ENCODE measurements around the gene GATM. TPM values are rescaled to one million over a fixed set of nuclear protein-coding genes. Genes with fewer than 3 reads are reported as not detected.

The GATM gene
- total and polyA plus RNA-seq, 2 donors, result 21.8 to 83.8 TPM

DNA sequence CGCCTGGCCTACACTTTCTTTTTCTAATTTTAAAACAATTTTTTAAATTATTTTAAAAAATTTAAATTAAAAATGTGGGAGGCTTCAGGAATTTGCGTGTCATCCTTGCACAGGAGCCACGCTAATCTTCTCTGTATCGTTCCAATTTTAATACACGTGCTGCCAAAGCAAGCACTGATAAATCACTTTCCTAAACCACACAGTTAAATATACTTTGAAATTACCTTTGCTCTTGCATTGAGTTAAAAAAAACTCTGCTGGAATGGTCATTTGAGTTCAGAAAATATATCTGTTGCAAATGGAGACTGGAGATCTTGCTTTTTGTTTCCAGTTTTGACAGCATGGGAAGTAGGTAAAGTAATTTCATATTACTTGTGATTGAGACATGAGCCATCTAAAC, 23.6 kb downstream of the GATM start:
- H3K36me3 ChIP-seq (ENCODE audit: insufficient read depth), result no peaks in the 10 kb centered on the region
- 89% methylated on average over 5 of the region's 5 CpGs for WGBS
- DNase-seq (ENCODE audit: extremely low spot score), result no peak
- H3K27ac ChIP-seq (ENCODE audit: low read depth), result no peak overlapping the region
- H3K4me3 ChIP-seq (ENCODE audit: low read depth, low read length), result no peak overlapping the region
- H3K4me1 ChIP-seq (ENCODE audit: insufficient read depth), result no peaks in the 10 kb centered on the region

DNA sequence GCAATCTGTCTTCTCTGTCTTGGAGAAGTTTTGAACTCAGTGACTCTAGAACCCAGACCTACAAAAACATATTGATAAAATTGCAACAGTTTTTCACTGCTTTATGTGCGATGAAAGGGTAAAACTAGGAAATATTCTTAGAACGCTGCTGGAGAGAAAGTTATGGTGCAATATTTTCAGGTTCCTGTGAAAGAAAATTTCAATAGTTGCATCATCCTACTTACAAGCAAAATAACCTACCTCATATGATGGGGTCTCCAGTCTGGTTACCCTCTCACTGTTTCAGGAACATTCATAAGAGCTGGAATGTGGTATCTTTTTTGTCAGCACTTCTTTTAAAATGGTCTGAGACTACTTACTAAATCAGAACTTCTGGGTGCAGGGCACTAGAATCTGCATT, 27.1 kb downstream of the GATM start:
- no peak for DNase-seq (ENCODE audit: extremely low spot score)
- 82% methylated on average over 2 of the region's 2 CpGs for WGBS
- no peak overlapping the region for H3K27ac ChIP-seq (ENCODE audit: low read depth)

DNA sequence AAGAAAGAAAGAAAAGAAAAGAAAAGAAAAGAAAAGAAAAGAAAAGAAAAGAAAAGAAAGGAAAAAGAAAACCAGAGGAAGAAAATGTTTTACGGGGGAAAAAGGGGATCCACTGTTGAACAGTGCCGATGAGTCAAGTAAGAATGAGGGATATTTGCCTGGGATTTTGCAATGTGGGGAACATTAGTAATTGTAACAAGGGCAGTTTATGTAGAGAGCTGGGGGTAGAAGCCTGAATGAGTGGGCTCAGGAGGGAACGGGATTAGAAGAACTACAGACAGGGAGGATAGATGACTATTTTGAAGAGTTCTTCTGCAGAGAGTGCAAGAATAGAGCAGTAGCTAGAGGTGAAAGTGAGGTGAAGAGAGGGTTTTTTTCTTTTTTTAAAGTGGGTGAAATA, 28.7 kb downstream of the GATM start:
- no peaks in the 10 kb centered on the region for H3K4me1 ChIP-seq (ENCODE audit: insufficient read depth)
- H3K4me3 ChIP-seq (ENCODE audit: low read depth, low read length), result no peak overlapping the region
- H3K27ac ChIP-seq (ENCODE audit: low read depth), result no peak overlapping the region
- no peak for DNase-seq (ENCODE audit: extremely low spot score)
- 92% methylated on average over 3 of the region's 3 CpGs for WGBS
- H3K36me3 ChIP-seq (ENCODE audit: insufficient read depth), result no peaks in the 10 kb centered on the region

More for the DNA sequence above, 27.1 kb downstream of the GATM start:
- Histone ChIP-seq H3K4me3 (ENCODE audit: low read depth, low read length) (no peak overlapping the region), H3K36me3 (ENCODE audit: insufficient read depth) (no peaks in the 10 kb centered on the region), H3K4me1 (ENCODE audit: insufficient read depth) (no peaks in the 10 kb centered on the region)

DNA sequence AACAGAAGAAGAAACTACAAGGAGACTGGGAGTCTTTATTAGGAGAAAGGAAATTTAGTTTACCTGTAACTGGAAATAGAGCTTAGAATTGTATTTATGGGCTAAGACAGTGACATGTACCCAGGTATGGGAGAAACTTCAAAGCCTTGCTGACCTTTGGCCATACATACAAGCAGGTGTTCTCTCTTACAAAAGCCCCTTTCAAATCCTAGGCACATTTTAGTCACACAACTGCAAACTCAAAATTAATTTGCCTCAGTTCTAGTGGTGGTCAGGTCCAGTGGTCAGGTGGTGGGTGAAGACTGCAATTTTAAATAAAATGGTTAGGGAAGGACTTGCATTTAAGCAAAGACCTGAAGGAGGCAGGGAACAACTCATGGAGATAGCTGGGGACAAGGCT, 30.4 kb downstream of the GATM start:
- DNase-seq (ENCODE audit: extremely low spot score), result no peak
- Histone ChIP-seq H3K36me3 (ENCODE audit: insufficient read depth) (no peaks in the 10 kb centered on the region), H3K4me1 (ENCODE audit: insufficient read depth) (no peaks in the 10 kb centered on the region), H3K27ac (ENCODE audit: low read depth) (no peak overlapping the region), H3K4me3 (ENCODE audit: low read depth, low read length) (no peak overlapping the region)

DNA sequence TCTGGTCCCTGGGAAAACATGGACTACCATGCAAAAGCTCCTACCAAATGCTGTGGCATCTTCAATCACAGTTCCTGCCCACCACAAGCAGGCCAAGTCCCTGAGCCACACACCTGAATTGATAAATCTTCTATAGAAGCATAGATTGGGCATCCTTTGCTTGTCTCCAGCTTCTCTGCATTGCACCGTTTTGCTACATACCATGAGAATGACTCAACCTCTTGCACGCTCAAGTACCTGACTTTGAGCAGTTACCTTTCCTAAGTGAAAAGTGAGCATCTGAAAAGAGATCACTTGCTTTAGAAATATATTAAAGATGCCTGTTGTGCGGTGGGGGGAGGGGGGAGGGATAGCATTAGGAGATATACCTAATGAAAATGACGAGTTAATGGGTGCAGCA, 31.3 kb downstream of the GATM start:
- no peak for DNase-seq (ENCODE audit: extremely low spot score)
- WGBS, result 76% methylated on average over 4 of the region's 4 CpGs
- Histone ChIP-seq H3K36me3 (ENCODE audit: insufficient read depth) (no peaks in the 10 kb centered on the region), H3K4me1 (ENCODE audit: insufficient read depth) (no peaks in the 10 kb centered on the region), H3K4me3 (ENCODE audit: low read depth, low read length) (no peak overlapping the region), H3K27ac (ENCODE audit: low read depth) (no peak overlapping the region)

DNA sequence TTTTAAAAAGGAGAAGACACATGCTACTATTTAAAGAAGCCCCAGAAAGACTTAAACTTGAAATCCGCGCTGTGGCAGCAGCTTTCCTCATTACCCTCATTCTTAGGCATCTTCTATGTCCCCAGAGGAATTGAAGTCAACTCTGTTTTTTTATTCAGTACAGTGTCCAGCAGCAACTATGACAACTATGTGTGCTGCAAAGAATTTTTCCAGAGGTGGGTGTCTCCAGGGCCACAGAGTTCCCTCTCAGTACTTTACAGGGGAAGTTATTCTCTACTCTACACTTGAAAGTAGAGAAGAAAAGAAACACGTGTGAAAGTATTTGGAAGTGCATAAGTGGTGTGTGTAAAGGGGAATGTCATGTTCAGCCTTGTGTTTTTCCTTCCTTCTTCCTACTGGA, 32.0 kb downstream of the GATM start:
- no peaks in the 10 kb centered on the region for H3K36me3 ChIP-seq (ENCODE audit: insufficient read depth)
- WGBS, result 64% methylated on average over 3 of the region's 3 CpGs
- H3K4me1 ChIP-seq (ENCODE audit: insufficient read depth), result no peaks in the 10 kb centered on the region
- no peak overlapping the region for H3K27ac ChIP-seq (ENCODE audit: low read depth)
- no peak overlapping the region for H3K4me3 ChIP-seq (ENCODE audit: low read depth, low read length)
- no peak for DNase-seq (ENCODE audit: extremely low spot score)

DNA sequence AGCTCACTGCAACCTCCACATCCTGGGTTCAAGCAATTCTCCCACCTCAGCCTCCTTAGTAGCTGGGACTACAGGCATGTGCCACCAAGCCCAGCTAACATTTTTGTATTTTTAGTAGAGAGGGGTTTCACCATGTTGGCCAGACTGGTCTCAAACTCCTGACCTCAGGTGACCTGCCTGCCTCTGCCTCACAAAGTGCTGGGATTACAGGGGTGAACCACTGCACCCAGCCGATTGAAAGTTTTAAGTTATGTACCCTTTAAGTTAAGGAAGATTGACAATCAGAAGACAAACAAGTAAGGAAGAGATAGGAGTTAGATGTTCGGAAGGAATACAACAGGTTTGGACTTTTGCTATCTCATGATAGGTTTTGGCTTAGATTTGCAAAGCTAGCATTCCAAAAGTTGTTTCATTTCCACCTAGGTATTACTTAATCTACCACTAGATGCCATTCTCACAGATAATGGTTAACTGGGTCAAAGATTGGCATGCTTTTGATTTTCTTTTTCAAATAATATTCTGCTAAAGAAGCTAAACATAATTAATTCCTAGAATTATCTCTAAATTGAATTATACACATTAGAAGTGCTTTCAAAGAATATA, 35.0 kb downstream of the GATM start:
- no peaks in the 10 kb centered on the region for H3K4me1 ChIP-seq (ENCODE audit: insufficient read depth)
- no peak overlapping the region for H3K27ac ChIP-seq (ENCODE audit: low read depth)
- H3K36me3 ChIP-seq (ENCODE audit: insufficient read depth), result no peaks in the 10 kb centered on the region
- WGBS, result 84% methylated on average over 2 of the region's 2 CpGs
- no peak for DNase-seq (ENCODE audit: extremely low spot score)
- H3K4me3 ChIP-seq (ENCODE audit: low read depth, low read length), result no peak overlapping the region

DNA sequence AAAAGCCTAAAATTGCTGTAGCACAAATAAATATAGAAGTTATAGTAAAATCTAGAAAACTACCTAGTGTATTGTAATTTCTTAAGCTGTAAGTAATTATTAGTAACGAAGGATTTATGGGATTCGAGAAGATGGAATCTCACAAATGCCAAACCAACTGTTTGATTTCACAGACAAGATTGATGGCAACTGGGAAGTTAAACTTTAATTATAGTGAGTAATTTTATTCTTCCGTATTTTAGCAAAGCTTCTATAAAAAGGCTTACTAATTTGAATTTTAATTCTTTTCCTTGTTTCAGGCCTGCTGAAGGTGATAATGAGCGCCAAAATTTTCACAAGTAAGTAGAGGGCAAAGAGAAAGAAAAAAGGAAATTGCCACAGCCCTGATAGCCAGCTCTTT, 36.6 kb downstream of the GATM start:
- 83% methylated on average over 4 of the region's 4 CpGs for WGBS
- Histone ChIP-seq H3K27ac (ENCODE audit: low read depth) (no peak overlapping the region), H3K4me1 (ENCODE audit: insufficient read depth) (no peaks in the 10 kb centered on the region), H3K4me3 (ENCODE audit: low read depth, low read length) (no peak overlapping the region), H3K36me3 (ENCODE audit: insufficient read depth) (no peaks in the 10 kb centered on the region)
- no peak for DNase-seq (ENCODE audit: extremely low spot score)

DNA sequence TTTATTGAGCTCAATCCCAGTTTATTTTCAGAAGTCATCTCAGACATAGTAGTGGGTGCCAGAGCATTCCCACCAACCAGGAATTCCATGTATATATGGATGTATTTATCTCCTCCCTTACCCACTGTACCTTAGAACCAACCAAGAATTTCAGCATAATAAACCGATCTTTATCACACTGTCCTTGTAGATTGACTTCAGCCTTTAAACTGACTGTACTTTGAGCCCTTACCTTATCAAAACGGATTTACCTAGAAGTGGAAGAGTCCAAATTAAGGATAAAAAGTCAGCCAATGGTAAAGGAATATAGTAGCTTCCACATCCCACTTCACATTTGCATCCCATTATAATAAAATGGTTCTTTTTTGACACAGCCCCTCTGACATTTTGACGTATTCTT, 37.9 kb downstream of the GATM start:
- 90% methylated on average over 3 of the region's 3 CpGs for WGBS

DNA sequence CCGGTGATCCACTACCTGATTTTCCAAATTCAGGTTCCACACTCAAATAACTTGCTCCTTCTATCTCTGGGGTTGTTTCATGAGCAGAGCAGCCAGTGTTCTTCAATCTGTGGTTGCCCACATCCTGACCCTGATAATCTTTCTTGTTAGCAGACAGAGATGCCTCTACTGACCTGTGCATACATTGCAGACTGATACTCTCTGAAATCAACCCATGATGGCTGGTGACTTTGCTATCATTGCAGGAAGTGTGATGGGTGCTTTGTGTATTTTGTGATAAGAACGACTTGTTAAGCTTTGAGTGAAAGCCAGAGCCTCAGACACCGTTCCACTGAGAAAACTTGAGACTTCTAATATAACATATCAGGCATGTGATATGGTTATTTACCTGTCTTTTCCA, 39.9 kb downstream of the GATM start:
- Histone ChIP-seq H3K27ac (ENCODE audit: low read depth) (no peak overlapping the region), H3K4me3 (ENCODE audit: low read depth, low read length) (no peak overlapping the region), H3K4me1 (ENCODE audit: insufficient read depth) (no peaks in the 10 kb centered on the region), H3K36me3 (ENCODE audit: insufficient read depth) (no peaks in the 10 kb centered on the region)
- WGBS, result 60% methylated on average over 3 of the region's 3 CpGs
- DNase-seq (ENCODE audit: extremely low spot score), result no peak

More for the DNA sequence above, 37.9 kb downstream of the GATM start:
- H3K4me1 ChIP-seq (ENCODE audit: insufficient read depth), result no peaks in the 10 kb centered on the region
- H3K4me3 ChIP-seq (ENCODE audit: low read depth, low read length), result no peak overlapping the region
- DNase-seq (ENCODE audit: extremely low spot score), result no peak
- H3K27ac ChIP-seq (ENCODE audit: low read depth), result no peak overlapping the region
- no peaks in the 10 kb centered on the region for H3K36me3 ChIP-seq (ENCODE audit: insufficient read depth)

DNA sequence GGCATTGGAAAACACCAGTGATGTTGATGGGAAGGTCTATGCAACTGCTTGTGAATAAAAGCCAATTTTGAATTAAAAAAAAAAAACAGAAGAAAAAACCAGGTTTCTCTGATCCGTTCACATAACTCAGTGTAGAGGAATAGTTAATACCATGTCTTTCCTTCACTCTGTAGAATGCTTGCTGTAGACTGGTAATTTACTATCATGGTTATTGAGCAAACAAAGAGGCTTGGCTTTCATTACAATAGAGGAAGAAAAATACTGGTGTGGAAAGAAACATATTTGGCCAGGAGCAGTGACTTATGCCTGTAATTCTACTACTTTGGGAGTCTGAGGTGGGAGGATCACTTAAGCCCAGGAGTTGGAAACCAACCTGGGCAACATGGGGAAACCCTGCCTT, 41.1 kb downstream of the GATM start:
- 72% methylated on average over 1 of the region's 1 CpG for whole genome bisulfite sequencing
- no peaks in the 10 kb centered on the region for H3K36me3 ChIP-seq (ENCODE audit: insufficient read depth)
- no peak for DNase-seq (ENCODE audit: extremely low spot score)
- H3K4me1 ChIP-seq (ENCODE audit: insufficient read depth), result no peaks in the 10 kb centered on the region
- H3K4me3 ChIP-seq (ENCODE audit: low read depth, low read length), result no peak overlapping the region
- no peak overlapping the region for H3K27ac ChIP-seq (ENCODE audit: low read depth)

DNA sequence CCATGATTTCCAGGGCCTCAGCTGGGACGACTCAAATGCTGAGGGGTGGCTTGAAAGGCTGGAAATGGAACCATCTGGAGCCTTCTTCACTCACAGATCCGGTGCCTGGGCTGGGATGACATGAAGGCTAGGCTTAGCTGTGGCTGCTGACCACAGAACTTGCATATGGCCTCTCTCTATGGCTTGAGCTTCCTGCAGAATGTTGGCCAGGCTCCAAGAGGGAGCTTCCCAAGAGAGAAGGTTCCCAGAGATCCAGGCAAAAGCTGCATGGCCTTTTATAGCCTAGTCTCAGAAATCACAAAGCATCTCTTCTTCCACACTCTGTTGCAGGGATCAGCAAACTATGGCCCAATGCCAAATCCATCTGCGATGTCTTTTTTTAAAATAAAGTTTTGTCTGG, 44.8 kb downstream of the GATM start:
- Histone ChIP-seq H3K4me1 (ENCODE audit: insufficient read depth) (no peaks in the 10 kb centered on the region), H3K27ac (ENCODE audit: low read depth) (no peak overlapping the region), H3K36me3 (ENCODE audit: insufficient read depth) (no peaks in the 10 kb centered on the region), H3K4me3 (ENCODE audit: low read depth, low read length) (no peak overlapping the region)
- peak; percentile 17 for DNase-seq (ENCODE audit: extremely low spot score)
- WGBS, result 15% methylated on average over 3 of the region's 3 CpGs

DNA sequence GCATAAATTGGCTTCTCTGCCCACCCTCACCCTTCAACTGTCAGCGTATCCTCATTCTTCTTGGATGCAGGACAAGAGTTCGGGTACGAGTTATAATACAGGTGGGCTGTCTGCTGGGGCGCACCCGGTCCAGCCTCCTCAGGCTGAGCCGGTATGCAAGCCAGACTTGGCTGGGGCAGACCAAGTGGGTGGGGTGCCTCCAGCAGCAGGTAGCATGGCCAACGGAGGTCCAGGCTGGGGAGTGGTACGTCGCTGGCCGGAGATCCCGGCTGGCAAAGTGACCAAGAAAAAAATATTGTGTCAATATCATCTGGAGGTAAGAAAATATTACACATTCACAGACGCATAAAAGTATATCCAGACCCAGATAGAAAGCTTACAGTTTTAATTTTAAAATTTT, 45.6 kb downstream of the GATM start:
- Histone ChIP-seq H3K4me1 (ENCODE audit: insufficient read depth) (no peaks in the 10 kb centered on the region), H3K36me3 (ENCODE audit: insufficient read depth) (no peaks in the 10 kb centered on the region), H3K27ac (ENCODE audit: low read depth) (peak overlapping the region; percentile 16), H3K4me3 (ENCODE audit: low read depth, low read length) (no peak overlapping the region)
- 82% methylated on average over 12 of the region's 12 CpGs for WGBS
- DNase-seq (ENCODE audit: extremely low spot score), result no peak

DNA sequence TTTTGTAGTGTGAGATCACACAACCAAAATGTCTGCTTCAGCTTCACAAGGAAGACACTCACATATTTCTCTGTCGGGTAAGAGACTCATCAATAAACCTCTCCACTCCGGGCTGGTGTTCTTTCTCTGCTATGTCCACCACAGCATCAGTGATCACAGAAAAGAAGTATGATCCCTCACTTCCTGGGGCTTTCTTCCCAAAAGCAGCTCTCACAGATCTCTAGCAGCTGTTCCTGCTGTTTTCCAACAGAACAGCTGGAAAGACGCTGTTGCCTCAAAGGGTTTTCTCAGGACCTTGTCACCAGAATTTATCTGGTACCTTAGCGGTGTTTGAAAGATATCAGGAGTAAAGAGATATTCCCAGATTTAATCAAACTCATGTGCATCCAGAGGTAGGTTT, 46.4 kb downstream of the GATM start:
- H3K4me1 ChIP-seq (ENCODE audit: insufficient read depth), result no peaks in the 10 kb centered on the region
- no peak for DNase-seq (ENCODE audit: extremely low spot score)
- H3K27ac ChIP-seq (ENCODE audit: low read depth), result no peak overlapping the region
- 39% methylated on average over 4 of the region's 4 CpGs for WGBS
- no peak overlapping the region for H3K4me3 ChIP-seq (ENCODE audit: low read depth, low read length)
- H3K36me3 ChIP-seq (ENCODE audit: insufficient read depth), result no peaks in the 10 kb centered on the region

DNA sequence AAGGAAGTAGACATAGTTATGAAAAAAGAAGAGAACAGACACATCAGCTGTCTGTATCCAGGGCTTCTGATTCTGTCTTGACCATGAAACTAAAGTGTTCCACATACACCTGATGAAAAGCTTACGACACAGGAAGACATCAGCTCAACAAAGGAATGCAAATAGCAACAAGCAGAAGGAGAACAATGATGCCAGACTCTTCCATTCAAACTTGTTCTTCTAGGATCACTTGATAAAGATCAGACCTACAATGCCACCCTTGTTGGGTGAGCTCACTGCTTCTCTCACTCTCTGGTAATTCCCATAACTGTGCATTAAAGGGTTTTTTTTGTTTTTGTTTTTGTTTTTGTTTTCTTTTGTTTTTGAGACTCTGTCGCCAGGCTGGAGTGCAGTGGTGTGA, 49.7 kb downstream of the GATM start:
- no peak for DNase-seq (ENCODE audit: extremely low spot score)
- H3K27ac ChIP-seq (ENCODE audit: low read depth), result no peak overlapping the region
- 87% methylated on average over 2 of the region's 2 CpGs for WGBS
- H3K4me3 ChIP-seq (ENCODE audit: low read depth, low read length), result no peak overlapping the region
- no peaks in the 10 kb centered on the region for H3K36me3 ChIP-seq (ENCODE audit: insufficient read depth)
- H3K4me1 ChIP-seq (ENCODE audit: insufficient read depth), result no peaks in the 10 kb centered on the region
